HEK293 (cell line): ENCODE data around the gene SPDYE3.
"Not testable (repeated sequence)": the region's sequence is repeated elsewhere in the genome, so short reads cannot be mapped to it uniquely, and the experiment has no call there.

ENCODE experiments used
- CTCF ChIA-PET: fragments of 350-600 bp; formaldehyde crosslinking; extraction: SDS; loops from one replicate; lab custom pipeline; 2021; ENCODE audit warnings: antibody characterized with exemption; lab: Yijun Ruan, JAX
- POLR2A ChIA-PET: fragments of 300-600 bp; formaldehyde crosslinking; extraction: SDS; loops from one replicate; lab custom pipeline; 2020; ENCODE audit warnings: antibody characterized with exemption, inconsistent platforms; lab: Yijun Ruan, JAX
- H3K27ac ChIP-seq: fragments of 200-500 bp; sonication (Bioruptor generic); 2 replicates; pipeline ENCODE4 v1.5.1; 2014; ENCODE audit warnings: low read depth, low read length, control low read depth, inconsistent platforms; ENCODE audit errors: extremely low read depth
- H3K36me3 ChIP-seq, 2 experiments: fragments of 200-500 bp in 1 of 2; sonication (Bioruptor generic) in 1 of 2; 1 replicate in 1 of 2; 2 replicates in 1 of 2; pipeline ENCODE4 v1.5.1; 2014 to 2017; ENCODE audit warnings: inconsistent platforms in 2 of 2, low read length in 2 of 2; ENCODE audit not compliant: control insufficient read depth in 2 of 2, insufficient read depth in 1 of 2
- H3K4me1 ChIP-seq: fragments of 200-500 bp; sonication (Bioruptor generic); 2 replicates; pipeline ENCODE4 v1.5.1; 2014; ENCODE audit warnings: mild to moderate bottlenecking, low read length, inconsistent platforms; ENCODE audit not compliant: control insufficient read depth, insufficient read depth
- H3K4me3 ChIP-seq: 2 replicates; pipeline ENCODE4 v1.5.1; 2011; ENCODE audit warnings: low read depth, mild to moderate bottlenecking, control low read depth, low read length, moderate library complexity
- H3K9me3 ChIP-seq: fragments of 200-500 bp; sonication (Bioruptor generic); 2 replicates; pipeline ENCODE4 v1.5.1; 2014; ENCODE audit warnings: low read depth, low read length, inconsistent platforms; ENCODE audit not compliant: control insufficient read depth, insufficient read depth
- GFI1B ChIP-seq: fragments of 450-650 bp; formaldehyde crosslinking; IDR thresholded peaks from 2 replicates; pipeline ENCODE4 v1.5.1; 2016; ENCODE audit warnings: missing biosample characterization, missing genetic modification characterization
- KLF16 ChIP-seq: fragments of 450-650 bp; formaldehyde crosslinking; IDR thresholded peaks from 2 replicates; pipeline ENCODE4 v1.5.1; 2017; ENCODE audit warnings: missing biosample characterization, missing genetic modification characterization
- KLF9 ChIP-seq: fragments of 450-650 bp; formaldehyde crosslinking; IDR thresholded peaks from 2 replicates; pipeline ENCODE4 v1.5.1; 2016; ENCODE audit warnings: missing biosample characterization, missing genetic modification characterization, low read depth
- PRDM4 ChIP-seq: fragments of 450-650 bp; formaldehyde crosslinking; IDR thresholded peaks from 2 replicates; pipeline ENCODE4 v1.5.1; 2017; ENCODE audit warnings: missing biosample characterization, missing genetic modification characterization
- SCRT1 ChIP-seq: fragments of 450-650 bp; formaldehyde crosslinking; IDR thresholded peaks from 2 replicates; pipeline ENCODE4 v1.5.1; 2016; ENCODE audit warnings: missing biosample characterization, missing genetic modification characterization, borderline replicate concordance
- SCRT2 ChIP-seq: fragments of 450-650 bp; formaldehyde crosslinking; IDR thresholded peaks from 2 replicates; pipeline ENCODE4 v1.5.1; 2016; ENCODE audit warnings: missing biosample characterization, missing genetic modification characterization
- TCF7L2 ChIP-seq: IDR thresholded peaks from 2 replicates; pipeline ENCODE4 v1.6.1; 2011; ENCODE audit warnings: low read depth, mild to moderate bottlenecking, inconsistent platforms, low read length, moderate library complexity, borderline replicate concordance
- ZNF121 ChIP-seq: fragments of 450-650 bp; formaldehyde crosslinking; IDR thresholded peaks from 2 replicates; pipeline ENCODE4 v1.5.1; 2016; ENCODE audit warnings: missing biosample characterization, missing genetic modification characterization
- ZNF513 ChIP-seq: fragments of 450-650 bp; IDR thresholded peaks from 2 replicates; pipeline ENCODE4 v1.5.1; 2018; ENCODE audit warnings: missing biosample characterization, missing genetic modification characterization
- ZNF585B ChIP-seq: fragments of 450-650 bp; formaldehyde crosslinking; IDR thresholded peaks from 2 replicates; pipeline ENCODE4 v1.5.1; 2016; ENCODE audit warnings: missing biosample characterization, missing genetic modification characterization
- ZNF639 ChIP-seq: fragments of 450-650 bp; formaldehyde crosslinking; IDR thresholded peaks from 2 replicates; pipeline ENCODE4 v1.5.1; 2016; ENCODE audit warnings: missing biosample characterization, missing genetic modification characterization
- ZSCAN23 ChIP-seq: fragments of 450-650 bp; formaldehyde crosslinking; IDR thresholded peaks from 2 replicates; pipeline ENCODE4 v1.5.1; 2016; ENCODE audit warnings: missing biosample characterization, missing genetic modification characterization
- ZSCAN30 ChIP-seq: fragments of 450-650 bp; IDR thresholded peaks from 2 replicates; pipeline ENCODE4 v1.5.1; 2018; ENCODE audit warnings: missing biosample characterization, mild to moderate bottlenecking, missing genetic modification characterization, moderate library complexity
- ZXDB ChIP-seq: fragments of 450-650 bp; formaldehyde crosslinking; IDR thresholded peaks from 2 replicates; pipeline ENCODE4 v1.5.1; 2016; ENCODE audit warnings: missing biosample characterization, missing genetic modification characterization
- TF ChIP-seq, protein P1 (sequence below): fragments of 450-650 bp; formaldehyde crosslinking; IDR thresholded peaks from 2 replicates; pipeline ENCODE4 v1.5.1; 2017; ENCODE audit warnings: missing biosample characterization, missing genetic modification characterization

The SPDYE3 gene, protein sequence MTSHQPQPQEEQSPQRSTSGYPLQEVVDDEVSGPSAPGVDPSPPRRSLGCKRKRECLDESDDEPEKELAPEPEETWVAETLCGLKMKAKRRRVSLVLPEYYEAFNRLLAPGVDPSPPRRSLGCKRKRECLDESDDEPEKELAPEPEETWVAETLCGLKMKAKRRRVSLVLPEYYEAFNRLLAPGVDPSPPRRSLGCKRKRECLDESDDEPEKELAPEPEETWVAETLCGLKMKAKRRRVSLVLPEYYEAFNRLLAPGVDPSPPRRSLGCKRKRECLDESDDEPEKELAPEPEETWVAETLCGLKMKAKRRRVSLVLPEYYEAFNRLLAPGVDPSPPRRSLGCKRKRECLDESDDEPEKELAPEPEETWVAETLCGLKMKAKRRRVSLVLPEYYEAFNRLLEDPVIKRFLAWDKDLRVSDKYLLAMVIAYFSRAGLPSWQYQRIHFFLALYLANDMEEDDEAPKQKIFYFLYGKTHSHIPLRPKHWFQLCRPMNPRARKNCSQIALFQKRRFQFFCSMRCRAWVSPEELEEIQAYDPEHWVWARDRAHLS

DNA sequence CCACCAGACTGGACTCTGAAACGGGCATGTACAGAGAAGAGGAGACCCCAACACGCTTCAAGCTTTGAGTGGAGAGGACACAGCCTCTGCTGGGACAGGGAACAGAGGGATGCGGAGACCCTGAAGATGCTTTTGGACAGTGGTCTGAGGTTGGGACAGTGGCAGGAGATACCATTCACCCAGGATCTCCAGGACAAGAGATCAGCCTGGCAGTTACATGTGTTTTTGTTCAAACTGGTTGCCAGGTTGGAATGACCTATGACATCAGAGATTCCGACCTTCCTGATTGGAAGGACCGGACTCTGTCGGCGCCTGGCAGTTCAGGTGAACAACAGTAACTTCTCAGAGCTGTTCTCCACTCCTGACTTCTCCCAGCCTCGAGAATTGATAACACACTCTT lies at the start of gene SPDYE3:
Gene SPDYE3 (plus strand): TSS at position 301 of the 400 bp plus-strand sequence. CDS start 184 bp downstream, outside the sequence.
- H3K4me3 ChIP-seq, POLR2A ChIA-PET, CTCF ChIA-PET: not testable (repeated sequence)

DNA sequence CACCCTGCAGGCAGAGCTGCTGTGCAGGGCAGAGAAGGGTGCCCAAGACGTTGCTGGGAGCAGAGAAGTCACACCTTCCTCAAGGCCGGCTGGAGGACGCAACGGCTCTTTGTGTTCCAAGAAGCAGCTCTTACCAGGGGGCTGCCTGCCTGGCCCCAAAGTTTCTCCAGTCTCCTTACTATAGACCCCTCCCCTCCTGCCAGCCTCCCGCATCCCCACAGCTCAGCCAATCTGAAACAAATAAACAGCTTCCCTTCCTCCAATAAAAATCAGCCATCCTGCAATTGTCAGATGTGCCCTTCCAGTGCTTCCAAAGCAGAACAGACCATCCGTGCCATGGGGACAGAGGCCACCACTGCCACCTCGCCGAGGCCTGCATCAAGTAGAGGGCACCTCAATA lies 47.5 kb upstream of the SPDYE3 start:
- POLR2A ChIA-PET, H3K4me1 ChIP-seq, CTCF ChIA-PET, H3K27ac ChIP-seq, H3K9me3 ChIP-seq, H3K36me3 ChIP-seq, H3K4me3 ChIP-seq: not testable (repeated sequence)

More for the DNA sequence above, at the start of gene SPDYE3:
- not testable (repeated sequence) for H3K9me3 ChIP-seq, H3K27ac ChIP-seq, H3K36me3 ChIP-seq, H3K4me1 ChIP-seq

- CTCF ChIA-PET, H3K27ac ChIP-seq, H3K4me1 ChIP-seq, H3K4me3 ChIP-seq, H3K9me3 ChIP-seq, H3K36me3 ChIP-seq, POLR2A ChIA-PET: not testable (repeated sequence)
- peak; percentile 92 for TF ChIP-seq ZNF121 (tag by site-specific recombination)
Observed at GRCh38 chr7:100262896-100263295, 44.6 kb upstream of the SPDYE3 start.

DNA sequence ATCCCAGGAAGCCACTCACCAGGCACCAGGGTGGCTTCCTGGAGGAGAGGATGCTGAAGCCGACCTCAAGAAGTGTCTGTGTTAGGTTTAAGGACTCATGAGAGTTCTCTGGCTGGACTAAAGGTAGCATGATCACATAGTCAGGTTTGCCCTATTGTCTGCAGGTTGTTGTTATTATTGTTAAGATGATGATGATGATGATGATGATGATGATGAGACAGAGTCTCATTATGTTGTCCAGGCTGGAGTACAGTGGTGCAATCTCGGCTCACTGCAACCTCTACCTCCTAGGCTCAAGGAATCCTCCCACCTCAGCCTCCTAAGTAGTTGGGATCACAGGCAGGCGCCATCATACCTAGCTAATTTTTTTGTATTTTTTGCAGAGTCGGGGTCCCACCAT lies 43.3 kb upstream of the SPDYE3 start:
- peak; percentile 92 for TF ChIP-seq ZNF513
- TF ChIP-seq, protein P1, sequence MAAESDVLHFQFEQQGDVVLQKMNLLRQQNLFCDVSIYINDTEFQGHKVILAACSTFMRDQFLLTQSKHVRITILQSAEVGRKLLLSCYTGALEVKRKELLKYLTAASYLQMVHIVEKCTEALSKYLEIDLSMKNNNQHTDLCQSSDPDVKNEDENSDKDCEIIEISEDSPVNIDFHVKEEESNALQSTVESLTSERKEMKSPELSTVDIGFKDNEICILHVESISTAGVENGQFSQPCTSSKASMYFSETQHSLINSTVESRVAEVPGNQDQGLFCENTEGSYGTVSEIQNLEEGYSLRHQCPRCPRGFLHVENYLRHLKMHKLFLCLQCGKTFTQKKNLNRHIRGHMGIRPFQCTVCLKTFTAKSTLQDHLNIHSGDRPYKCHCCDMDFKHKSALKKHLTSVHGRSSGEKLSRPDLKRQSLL (tag by site-specific recombination) = 0 out of 2 replicates have a peak, but pooled peaks have one; percentile 30
- H3K36me3 ChIP-seq, H3K4me3 ChIP-seq, POLR2A ChIA-PET, H3K9me3 ChIP-seq, H3K27ac ChIP-seq, H3K4me1 ChIP-seq: not testable (repeated sequence)
- CTCF ChIA-PET = interaction anchor here (0.8 kb wide), 1 partner anchor 81 kb away, joined by 4 read pairs; no protein-coding TSS in a partner anchor

DNA sequence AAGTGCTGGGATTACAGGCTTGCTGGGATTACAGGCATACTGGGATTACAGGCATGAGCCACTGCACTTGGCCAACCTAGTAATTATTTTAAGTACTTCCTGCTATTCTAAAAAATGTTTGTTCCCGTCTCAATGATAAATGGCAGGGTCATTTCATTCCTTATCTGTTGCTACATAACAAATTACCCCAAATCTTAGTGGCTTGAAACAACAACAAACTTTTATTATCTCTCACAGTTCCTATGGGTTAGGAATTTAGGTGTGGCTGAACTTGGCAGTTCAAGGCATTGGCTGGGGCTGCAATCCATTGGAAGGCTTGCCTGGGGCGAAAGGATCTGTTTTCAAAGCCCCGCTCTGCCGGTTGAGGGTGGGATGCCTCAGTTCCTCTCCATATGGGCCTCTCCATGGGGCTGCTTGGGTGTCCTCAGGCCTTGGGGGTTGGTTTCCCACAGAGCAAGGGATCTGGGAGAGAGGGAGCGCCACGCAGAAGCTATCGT lies 42.8 kb upstream of the SPDYE3 start:
- ChIA-PET POLR2A (interaction anchor here (0.6 kb wide), 1 partner anchor 17 kb away, joined by 4 read pairs; no protein-coding TSS in a partner anchor), CTCF (interaction anchor here (0.6 to 0.8 kb wide), 4 partner anchors 57 to 223 kb away, joined by 3 to 5 read pairs (median 4); no protein-coding TSS in a partner anchor)
- not testable (repeated sequence) for H3K27ac ChIP-seq, H3K4me1 ChIP-seq, H3K36me3 ChIP-seq, H3K4me3 ChIP-seq, H3K9me3 ChIP-seq
- TF ChIP-seq TCF7L2 (peak; percentile 90), KLF9 (peak; percentile 42; the same call in 1 of the 2 replicates), ZNF585B (tag by site-specific recombination) (peak; percentile 48; the same call in 1 of the 2 replicates), KLF16 (tag by site-specific recombination) (peak; percentile 50; the same call in 1 of the 2 replicates), ZNF639 (peak; percentile 85), GFI1B (peak; percentile 95; the same call in 1 of the 2 replicates), ZSCAN23 (peak; percentile 77; the same call in 1 of the 2 replicates), PRDM4 (tag by site-specific recombination) (peak; percentile 93), SCRT2 (tag by site-specific recombination) (peak; percentile 75), ZSCAN30 (tag by site-specific recombination) (peak; percentile 68; the same call in 1 of the 2 replicates), SCRT1 (tag by site-specific recombination) (peak; percentile 87; the same call in 1 of the 2 replicates), ZXDB (tag by site-specific recombination) (peak; percentile 96)
